GM19395 (cell line): ENCODE measurements around the gene BCR.

Source experiments
- ATAC-seq: cut with Tn5 transposase; IDR thresholded peaks from one replicate; pipeline ENCODE4 v1.9.1; 2021; ENCODE audit warnings: mild to moderate bottlenecking, moderate library complexity; ENCODE audit not compliant: unreplicated experiment

Gene BCR

DNA sequence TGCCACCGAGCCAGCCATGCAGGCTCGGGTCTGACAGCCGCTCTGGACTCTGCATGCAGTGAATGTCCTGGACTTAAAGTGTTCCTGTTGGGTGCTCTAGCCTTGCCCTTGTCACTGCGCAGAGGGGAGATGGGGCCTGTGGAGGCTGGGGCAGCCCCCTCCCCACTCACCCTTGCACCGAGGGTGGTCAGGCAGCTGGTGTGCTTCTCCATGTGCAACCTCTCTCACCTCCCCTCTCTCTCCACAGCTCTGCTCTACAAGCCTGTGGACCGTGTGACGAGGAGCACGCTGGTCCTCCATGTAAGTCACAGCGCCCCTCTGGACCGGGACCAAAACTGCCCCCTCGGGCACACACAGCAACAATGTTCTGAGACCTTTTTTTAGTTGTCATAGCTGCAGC lies 92.5 kb downstream of the BCR start:
- ATAC-seq: no peak

DNA sequence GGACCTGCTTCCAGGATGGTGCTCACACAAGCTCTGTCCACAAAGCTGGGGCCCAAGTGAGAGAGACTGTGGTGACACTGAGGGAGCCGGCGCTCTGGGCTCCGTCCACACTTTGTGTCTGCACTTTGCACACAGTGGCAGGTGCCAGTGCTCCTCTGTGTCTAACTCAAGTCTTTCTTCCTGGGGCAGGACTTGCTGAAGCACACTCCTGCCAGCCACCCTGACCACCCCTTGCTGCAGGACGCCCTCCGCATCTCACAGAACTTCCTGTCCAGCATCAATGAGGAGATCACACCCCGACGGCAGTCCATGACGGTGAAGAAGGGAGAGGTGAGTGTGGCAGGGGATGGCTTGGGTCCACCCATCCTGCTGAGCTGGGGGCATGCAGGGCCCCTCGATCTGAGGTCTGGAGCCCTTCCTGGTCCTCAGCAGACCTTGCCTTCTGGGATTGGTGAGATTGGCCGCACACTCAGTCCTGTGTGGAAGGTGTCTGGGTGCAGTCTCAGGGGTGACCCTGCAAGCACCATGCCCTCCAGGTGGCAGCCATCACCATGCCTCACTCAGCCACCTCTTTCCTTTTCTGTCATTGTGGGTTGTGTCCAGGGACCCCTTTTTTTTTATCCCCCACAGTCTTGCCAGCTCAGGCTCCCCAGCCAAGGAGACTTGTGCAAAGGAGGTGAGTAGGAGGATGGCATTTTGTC lies 93.3 kb downstream of the BCR start:
- no peak for ATAC-seq

DNA sequence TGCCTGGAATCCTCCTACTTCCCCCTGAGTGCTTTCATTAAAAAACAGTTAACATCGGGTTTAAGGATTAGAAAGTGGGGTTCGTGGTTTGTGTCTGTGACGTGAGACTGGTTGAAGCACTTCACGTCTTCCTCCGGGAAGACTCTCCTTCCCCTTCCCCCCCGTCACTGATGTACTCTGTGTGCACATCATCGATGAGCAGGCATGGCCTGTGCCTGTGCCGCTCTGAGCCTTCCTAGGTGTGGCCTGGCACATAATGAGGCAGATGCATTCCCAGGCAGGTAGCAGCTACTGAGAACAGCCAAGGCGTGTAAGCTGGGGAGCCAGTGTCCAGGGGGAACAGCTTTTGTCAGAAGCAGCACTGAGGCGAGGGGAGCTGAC lies 93.8 kb downstream of the BCR start:
- ATAC-seq: no peak

DNA sequence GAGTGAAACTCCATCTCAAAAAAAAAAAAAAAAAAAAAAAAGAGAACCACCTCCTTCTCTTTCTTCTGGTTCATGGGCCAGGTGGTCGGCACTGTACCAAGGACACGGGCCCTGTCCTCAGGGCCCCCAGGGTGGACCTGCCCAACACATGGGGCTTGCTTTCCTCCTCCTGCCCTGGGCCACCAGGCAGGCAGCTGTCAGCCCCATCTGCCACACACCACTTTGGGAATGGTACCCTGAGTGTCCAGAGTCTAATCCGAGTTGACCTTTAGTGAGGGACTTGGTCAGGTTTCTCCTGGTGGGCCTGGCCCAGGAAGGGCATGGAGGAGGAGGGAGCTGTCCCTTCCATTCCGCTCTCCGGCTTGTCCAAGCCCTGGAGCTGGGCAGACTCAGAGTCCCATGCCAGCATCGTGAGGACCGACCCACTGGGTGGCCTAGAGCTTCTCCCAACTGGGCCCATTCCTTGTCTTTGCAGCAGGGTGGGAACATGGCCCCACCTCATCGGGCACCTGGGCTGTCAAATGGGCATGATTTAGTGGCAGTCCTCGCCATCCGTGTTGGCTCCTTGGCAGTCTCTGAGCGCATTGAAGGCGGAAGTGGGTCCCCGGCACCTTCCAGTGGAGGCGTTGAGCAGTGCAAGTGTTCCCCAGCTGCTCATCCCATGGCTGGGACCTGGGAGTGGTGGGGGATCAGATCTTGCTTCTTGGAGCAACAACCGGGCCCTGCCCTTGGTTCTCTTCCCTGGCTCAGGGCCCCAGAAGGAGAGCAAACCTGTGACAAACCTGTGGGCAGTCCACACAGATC lies 94.8 kb downstream of the BCR start:
- ATAC-seq: no peak

DNA sequence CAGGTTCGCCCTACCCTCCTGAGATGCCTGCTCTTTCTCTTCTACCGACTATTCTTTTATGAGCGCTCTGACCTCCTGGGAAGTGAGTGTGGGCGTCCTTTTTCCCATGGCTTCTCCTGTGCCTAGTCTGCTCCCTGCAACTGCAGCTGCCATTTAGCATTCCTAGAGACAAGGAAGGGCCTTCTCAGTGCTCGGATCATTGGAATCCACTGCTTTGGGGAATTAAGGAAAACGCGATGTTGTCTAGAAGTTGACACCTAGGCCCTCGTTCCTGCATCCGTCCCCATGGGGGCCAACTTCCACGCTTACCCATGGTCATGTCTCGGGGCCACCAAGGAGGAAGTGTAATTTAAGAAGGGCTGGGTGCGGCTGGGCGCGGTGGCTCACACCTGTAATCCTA lies 95.4 kb downstream of the BCR start:
- no peak for ATAC-seq

DNA sequence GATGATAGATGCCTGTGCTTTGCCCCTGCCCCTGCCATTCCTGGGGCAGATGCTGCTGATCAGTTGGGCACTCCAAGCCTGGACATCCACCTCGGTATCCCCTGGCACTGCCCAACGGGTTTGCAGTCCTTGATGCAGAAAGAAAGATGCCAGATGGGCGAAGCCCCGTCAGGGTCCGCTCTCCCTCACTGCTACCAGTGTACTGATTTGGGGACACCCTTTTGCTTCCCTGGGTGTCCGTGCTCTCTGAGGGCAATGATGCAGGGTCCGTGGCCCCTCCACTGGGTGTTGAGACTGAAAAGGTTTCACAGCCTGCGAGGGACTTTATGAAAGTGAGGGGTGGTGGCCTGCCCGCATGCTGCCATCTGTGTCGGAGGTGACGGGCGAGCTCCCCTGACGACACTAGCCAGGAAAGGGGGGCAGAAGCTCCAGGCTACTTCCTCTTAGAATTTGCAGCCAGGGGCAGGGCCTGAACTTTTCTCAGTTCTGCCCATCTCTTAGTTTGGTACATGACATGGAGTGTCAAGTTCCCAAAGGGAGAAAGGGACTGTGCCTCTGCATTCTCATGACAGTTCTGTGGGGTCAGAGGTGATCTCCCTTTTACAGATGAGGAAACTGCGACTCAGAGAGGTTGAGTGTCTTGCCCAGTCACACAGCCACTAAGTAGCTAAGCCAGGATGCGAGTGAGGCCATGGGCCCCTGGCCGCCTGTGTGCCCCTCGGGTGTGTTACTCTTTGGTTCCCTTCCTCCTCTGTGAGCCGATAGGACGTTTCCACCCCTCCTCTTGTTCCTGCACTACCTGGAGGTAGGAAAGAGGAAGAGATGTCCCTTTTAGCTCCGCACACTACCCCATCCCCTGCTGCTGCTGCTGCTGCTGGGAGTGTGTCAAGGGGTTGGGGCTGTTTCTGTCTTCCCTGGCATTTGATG lies 96.6 kb downstream of the BCR start:
- no peak for ATAC-seq

DNA sequence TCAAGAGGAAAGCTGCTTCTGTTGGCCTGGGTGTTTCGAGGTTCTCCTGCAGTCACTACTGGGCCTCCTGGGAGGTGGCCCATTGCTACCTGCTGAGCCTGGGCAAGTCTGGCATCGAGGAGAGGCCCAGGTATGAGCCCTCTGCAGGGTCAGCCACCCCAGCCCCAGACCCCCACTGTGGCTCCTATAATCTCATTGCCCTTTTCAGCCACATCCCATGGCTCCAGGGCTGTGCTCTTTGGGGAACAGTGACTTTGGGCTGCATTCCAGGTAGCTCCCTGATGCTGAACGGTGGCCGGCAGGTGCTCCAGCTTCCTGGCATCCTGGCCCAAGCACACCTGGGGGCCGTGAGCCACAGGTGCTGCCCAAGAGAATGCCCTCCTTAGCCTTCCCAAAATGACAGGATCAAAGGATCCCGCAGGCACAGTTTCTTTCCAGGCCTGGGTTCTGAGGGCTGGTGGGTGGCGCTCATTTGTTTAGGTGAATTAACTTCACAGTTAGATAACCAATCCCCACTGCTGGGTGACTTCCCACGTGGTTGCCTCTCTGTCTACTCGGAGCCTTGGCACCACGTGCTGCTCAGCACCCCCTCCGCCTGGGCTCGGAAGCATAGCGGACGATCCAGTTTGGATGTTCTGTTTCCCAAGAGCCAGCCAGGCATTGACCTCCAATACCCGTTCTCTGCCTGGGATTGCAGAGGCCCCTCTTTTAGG lies 97.4 kb downstream of the BCR start:
- ATAC-seq: no peak

DNA sequence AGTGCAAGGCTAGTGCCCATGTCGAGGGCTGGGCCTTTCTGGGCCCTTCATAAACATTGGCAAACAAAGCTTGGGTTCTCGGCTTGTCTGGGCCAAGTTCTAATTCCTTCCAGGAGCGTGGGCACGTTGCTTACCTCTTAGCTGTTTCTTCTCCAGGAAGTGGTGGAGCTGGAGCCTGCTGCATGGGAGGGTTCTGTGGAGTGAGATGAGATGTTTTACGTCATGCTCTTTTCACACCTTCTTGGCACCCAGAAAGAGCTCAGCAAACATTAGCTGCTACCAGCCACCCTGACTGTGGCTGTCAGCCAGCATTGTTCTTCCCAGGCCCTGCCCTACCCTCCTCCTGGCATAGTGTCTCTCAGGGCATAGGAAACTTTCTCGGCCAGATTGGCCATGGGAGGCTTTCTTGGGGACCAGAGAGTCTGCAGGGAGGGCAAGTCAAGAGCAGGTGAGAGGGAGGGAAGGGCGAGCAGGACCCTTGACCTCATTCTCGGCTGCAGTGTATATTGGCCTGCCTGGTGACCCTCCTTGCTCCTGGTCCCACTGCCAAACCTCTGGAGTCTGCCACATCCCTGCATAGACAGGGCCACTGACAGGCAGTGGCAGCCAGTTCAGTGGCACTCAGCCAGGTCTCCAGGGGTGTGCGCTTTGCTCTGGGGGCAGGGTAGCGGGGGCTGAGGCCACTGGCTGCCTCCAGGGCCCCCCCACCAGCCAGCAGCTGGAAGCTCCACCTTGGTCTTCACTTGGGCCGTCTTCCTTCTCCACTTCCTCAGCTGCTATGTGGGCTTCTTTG lies 98.8 kb downstream of the BCR start:
- ATAC-seq: no peak

DNA sequence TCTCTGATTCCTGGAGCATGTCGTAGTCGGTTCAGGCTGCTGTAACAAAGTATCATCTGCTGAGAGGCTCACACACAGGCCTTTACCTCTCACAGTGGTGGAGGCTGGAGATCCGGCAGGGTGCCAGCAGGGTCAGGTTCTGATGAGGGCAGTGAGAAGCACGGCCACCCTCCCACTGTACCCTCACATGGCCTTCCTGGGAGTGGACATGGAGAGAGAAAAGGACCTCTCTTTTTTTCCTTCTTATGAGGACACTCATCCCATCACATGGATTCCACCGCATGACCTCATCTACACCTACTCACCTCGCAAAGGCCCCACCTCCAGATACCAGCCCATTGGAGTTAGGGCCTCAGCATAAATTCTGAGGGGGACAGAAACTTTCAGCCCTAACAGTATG lies 99.5 kb downstream of the BCR start:
- no peak for ATAC-seq

DNA sequence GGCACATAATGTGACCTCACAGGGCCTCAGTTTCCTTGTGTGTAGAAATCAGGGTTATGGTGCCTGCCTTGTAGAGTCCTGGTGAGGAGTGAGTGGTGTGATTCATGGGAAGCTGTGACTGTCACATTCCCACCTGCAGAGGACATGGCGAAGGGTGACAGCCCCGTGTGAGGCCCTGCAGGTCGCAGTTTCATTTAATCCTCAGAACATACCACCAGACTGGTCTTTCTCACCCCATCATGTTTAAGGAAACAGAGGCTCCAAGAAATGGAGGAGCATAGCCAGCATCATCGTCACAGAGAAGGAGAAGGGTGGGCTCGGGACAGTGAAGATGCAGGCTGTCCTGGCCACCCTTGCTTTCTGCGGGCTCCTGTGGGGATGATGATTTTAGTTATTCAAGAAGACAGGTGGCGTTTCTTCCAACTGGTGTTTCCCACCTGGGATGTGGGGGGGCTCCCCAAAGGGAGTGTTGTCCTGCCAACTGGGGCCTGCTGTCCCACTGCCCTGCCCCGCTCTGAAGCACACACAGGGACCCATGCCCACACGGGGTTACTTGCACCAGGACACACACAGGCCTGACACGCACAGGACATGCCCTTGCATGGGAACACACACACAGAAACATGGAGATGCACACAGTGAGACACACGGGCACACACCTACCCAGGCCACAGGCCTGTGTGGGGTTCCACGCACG lies 100.2 kb downstream of the BCR start:
- no peak for ATAC-seq

DNA sequence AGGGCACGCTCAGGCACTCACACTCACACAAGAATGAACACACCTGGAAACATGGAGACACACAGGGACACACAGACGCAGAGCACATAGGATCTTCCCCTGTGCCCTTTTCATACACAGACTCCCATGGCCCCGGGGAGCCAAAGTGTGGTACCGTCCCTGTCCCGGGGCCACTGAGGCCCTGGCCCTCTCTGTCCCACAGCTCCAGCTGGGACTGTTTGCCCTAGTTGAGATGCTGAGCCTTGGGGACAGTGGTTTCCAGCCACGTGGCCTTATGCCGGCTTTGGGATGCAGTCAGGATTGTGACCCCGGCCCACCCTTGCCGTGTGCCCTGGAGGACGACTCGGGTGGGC lies 100.7 kb downstream of the BCR start:
- no peak for ATAC-seq

DNA sequence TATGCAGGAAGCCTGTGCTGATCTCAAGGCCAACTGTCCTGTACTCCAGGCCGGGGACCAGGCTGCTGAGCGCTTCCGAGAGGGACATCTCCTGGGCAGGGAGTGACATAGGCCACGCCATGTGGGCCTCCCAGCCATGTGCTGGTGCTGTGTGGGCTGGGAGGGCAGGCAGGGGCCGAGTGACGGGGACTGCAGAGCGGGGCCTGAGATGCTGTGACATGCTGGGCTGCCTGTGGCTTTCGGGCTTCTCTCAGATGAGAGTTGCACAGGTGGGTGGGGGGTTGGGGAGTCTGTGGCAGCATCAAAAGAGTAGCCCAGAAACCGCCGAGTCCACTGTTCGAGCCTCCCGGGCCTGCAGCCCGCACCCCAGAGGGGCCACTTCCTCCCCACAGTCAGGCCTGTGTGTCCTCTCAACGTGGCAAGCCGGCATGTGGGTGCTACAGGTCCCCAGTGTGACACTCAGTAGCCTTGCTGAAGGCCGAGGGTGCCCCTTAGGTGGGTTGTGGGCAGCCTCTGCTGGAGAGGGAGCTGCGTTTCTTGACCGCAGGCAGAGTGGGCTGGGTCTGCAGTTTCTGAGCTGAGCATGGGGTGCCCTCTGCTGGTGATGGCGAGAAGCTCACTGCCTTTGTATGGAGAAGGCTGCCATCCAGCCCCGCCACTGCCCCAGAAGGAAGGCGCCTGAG lies 101.2 kb downstream of the BCR start:
- ATAC-seq: no peak

DNA sequence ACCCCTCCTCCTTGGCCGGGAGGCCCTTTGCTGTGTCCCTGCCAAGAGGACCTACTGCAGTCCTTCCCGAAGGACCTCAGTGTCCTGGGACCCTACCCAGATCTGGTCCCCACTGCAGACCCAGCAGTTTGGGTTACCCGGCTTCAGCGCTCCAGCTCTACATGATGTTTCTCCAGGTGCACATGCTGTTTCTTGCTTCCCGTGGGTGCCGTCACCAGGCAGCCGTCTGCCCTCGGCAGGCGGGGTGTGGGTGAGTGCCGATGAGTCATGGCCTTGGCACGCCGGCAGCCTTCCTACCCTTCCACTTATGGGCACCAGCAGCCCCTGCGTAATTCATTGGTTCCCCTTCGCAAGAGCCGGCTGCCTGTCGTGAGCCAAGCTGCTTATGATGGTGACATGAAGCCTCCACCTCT lies 101.8 kb downstream of the BCR start:
- ATAC-seq: no peak

DNA sequence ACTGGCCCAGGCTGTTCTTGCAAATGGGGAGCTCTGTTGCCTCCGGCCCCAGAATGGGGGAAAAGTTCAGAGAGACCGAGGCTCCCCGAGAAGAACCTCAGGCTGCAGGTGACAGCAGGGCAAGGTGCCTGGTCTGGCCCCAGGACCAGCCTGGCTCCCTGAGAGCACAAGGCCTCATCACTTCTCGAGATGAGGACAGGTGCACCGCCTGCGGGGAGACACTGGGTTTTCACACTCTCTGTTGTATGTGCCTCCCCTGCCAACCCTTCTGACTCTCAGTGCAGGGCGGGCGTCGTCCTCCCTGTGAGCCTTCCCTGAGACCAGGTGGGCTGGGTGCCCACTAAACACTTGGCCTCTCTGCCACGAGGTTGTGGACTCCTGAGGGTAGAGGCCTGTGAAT lies 102.2 kb downstream of the BCR start:
- no peak for ATAC-seq

DNA sequence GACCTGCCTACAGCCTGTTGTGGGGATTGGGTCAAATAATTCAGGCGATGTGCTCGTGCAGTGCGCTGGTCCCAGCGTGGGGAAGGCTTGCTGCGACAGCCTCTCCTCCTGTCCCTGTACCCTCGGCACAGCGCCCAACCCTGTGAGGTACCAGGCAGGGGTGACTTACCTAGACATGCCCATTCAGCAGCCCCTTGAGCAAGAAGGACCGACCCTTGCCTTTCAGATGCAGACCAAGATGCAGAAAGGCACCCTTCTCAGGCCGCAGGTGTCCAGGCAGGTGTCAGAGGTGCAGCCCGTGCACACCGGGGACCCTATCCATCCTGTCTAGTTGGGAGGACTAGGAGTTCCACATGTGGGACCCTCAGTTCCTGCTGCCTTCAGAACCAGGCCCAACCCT lies 102.7 kb downstream of the BCR start:
- no peak for ATAC-seq

DNA sequence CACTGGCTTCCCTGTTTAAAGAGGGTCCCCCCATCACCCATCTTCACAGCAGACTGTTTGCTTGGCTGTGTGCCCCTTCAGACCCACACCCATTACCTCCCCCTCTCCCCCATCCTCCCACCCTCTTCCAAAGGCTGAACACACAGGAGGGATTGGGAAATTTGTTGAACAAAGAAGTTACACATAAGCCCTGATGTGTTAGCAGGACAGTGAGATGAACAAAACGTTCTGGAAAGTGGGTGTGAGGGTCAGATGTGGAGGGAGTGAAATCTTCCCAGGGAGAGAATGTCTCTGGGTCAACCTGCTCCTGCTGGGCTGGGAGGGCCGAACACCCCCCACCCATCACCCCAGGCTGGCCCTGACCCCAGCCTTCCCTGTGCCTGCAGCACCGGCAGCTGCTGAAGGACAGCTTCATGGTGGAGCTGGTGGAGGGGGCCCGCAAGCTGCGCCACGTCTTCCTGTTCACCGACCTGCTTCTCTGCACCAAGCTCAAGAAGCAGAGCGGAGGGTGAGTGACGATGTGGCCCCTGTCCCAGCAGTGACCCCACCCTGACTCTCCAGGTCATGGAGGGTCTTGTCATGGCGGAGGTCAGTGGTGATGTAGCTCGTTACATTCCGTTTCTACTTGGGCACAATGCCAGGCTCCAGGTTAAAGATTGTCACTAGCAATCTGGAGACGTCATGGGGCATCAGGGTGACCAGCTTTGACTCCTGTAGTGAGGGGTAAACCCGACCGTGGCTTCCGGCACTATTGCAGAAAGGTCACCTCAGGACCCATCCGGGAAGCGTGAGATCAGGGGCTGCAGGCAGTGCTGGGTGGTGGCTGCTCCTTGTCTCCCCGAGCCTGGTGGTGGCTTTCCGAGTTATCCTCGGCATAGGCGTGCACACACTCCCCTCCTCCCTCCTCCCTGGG lies 103.5 kb downstream of the BCR start:
- ATAC-seq: no peak

DNA sequence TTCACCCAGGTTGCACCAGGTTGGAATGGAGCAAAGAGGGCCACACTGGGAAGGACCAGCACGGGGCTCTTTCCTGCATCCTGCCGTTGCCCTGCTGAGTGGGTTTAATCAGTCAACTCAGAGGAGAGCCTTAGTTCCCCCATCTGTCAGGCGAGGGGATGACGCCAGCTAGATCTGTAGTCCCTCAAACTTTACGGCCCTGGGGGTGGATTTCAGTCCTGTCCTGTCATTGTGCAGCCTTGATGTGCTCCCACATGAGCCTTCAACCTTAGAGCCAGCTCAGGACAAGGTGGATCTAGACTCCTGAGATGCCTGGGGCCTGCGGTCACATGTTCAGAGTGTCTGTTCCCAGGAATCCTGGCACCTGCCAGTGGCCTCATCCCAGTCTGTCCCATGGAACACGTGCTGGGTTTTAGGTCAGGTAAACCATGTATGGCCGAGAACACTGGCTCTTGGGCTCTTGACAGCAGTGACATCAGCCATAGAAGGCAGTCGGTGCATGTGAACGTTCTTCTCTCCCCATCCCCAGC lies 104.3 kb downstream of the BCR start:
- no peak for ATAC-seq

DNA sequence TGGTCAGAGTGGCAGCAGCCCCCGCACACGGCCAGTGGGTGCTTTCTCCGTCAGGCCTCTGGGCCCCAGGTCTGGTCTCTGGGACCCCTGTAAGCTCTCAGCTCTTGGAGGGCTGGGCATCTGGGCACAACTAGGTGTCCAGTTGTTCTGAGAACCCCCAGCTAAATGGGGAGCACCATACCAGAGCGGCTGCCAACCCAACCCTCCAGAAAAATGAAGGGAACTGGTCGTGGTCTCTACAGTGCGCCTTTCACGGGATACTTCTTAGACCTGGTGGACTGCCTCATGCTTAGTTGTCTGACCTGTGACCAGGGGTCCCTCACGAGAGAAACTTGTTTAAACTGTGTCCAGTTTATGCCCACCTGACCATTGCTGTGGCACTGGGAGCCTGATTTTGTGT lies 104.9 kb downstream of the BCR start:
- no peak for ATAC-seq
